Lower lobe of right lung (tissue), 2 donors: Measurements from ENCODE around the gene ZBTB40. TPM values are rescaled to one million over a fixed set of nuclear protein-coding genes. Genes with fewer than 3 reads are reported as not detected.

Source experiments
- ATAC-seq, 2 donors: fragments of 200-7000 bp; cut with Tn5 transposase; one replicate each; pipeline ENCODE4 v1.9.1; 2020 to 2022; ENCODE audit warnings: mild to moderate bottlenecking in 2 of 2, moderate library complexity in 2 of 2
- DNase-seq: peaks from one replicate; pipeline ENCODE4 v3.0.0-alpha.2; 2020
- H3K27ac ChIP-seq: fragments of 200-600 bp; one replicate; pipeline ENCODE4 v1.8.0; 2022
- H3K27me3 ChIP-seq: fragments of 200-600 bp; one replicate; pipeline ENCODE4 v1.8.0; 2022; ENCODE audit warnings: low read depth
- H3K36me3 ChIP-seq: fragments of 200-600 bp; one replicate; pipeline ENCODE4 v1.8.0; 2022; ENCODE audit warnings: mild to moderate bottlenecking
- H3K4me1 ChIP-seq: fragments of 200-600 bp; one replicate; pipeline ENCODE4 v1.8.0; 2022
- H3K4me3 ChIP-seq: fragments of 200-600 bp; one replicate; pipeline ENCODE4 v1.8.0; 2022; ENCODE audit warnings: mild to moderate bottlenecking
- H3K9me3 ChIP-seq: fragments of 200-600 bp; one replicate; pipeline ENCODE4 v1.8.0; 2022
- intact Hi-C: fragments of 100-400 bp; cut with DNase I; formaldehyde crosslinking; loops from one replicate; pipeline ENCODE4 v1.11.0; 2022
- total RNA-seq: library from RNA; stranded (reverse); fragmentation: NEBNext Ultra II Directional; extraction: Animal tissue kit (Norgen Biotek cat#: 25700); gene quantifications from one replicate; pipeline ENCODE4 v1.2.1, GENCODE V29; 2021
- TF ChIP-seq, protein P1 (sequence below): fragments of 200-600 bp; IDR thresholded peaks from one replicate; pipeline ENCODE4 v1.8.0; 2022; ENCODE audit warnings: antibody characterized with exemption, mild to moderate bottlenecking
- donor health status: DM: no; HTN: yes; CAD: no; lungs with severe emphysema.

ZBTB40 gene
- total RNA-seq, 1 donor from 2014 or later: 25.3 TPM

GRCh38 chr1:22418933-22419382 lies 32.7 kb upstream of the ZBTB40 start:
- no peak for ATAC-seq
- Histone ChIP-seq H3K4me1 (no peaks in the 10 kb centered on the region), H3K27me3 (peaks cover 22% of the 10 kb centered on the region), H3K9me3 (no peaks in the 10 kb centered on the region), H3K27ac (no peak overlapping the region), H3K4me3 (no peak overlapping the region), H3K36me3 (no peaks in the 10 kb centered on the region)
- intact Hi-C loops: no loop called here
- TF ChIP-seq, protein P1, sequence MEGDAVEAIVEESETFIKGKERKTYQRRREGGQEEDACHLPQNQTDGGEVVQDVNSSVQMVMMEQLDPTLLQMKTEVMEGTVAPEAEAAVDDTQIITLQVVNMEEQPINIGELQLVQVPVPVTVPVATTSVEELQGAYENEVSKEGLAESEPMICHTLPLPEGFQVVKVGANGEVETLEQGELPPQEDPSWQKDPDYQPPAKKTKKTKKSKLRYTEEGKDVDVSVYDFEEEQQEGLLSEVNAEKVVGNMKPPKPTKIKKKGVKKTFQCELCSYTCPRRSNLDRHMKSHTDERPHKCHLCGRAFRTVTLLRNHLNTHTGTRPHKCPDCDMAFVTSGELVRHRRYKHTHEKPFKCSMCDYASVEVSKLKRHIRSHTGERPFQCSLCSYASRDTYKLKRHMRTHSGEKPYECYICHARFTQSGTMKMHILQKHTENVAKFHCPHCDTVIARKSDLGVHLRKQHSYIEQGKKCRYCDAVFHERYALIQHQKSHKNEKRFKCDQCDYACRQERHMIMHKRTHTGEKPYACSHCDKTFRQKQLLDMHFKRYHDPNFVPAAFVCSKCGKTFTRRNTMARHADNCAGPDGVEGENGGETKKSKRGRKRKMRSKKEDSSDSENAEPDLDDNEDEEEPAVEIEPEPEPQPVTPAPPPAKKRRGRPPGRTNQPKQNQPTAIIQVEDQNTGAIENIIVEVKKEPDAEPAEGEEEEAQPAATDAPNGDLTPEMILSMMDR: no peak
- no peak for DNase-seq

GRCh38 chr1:22420455-22421053 lies 31.1 kb upstream of the ZBTB40 start:
- no peaks in the 10 kb centered on the region for H3K9me3 ChIP-seq
- TF ChIP-seq, protein P1: peak; percentile 80
- DNase-seq (peak; percentile 89), ATAC-seq (peak; percentile 93 to 94)
- H3K27me3 ChIP-seq: peaks cover 22% of the 10 kb centered on the region
- intact Hi-C loops: loop anchor here (10.0 kb wide), 1 partner anchor 224 kb away; the partner anchor contains the start of gene C1QC
- H3K27ac ChIP-seq: no peak overlapping the region
- no peaks in the 10 kb centered on the region for H3K36me3 ChIP-seq
- H3K4me1 ChIP-seq: no peaks in the 10 kb centered on the region
- H3K4me3 ChIP-seq: no peak overlapping the region

GRCh38 chr1:22426781-22427180 lies 24.9 kb upstream of the ZBTB40 start:
- no peaks in the 10 kb centered on the region for H3K4me1 ChIP-seq
- TF ChIP-seq, protein P1: no peak
- no peak for DNase-seq
- H3K36me3 ChIP-seq: no peaks in the 10 kb centered on the region
- no peaks in the 10 kb centered on the region for H3K9me3 ChIP-seq
- ATAC-seq: no peak
- intact Hi-C loops: loop anchor here (10.0 kb wide), 1 partner anchor 218 kb away; the partner anchor contains the start of gene C1QC
- H3K27me3 ChIP-seq: peaks cover 3% of the 10 kb centered on the region
- H3K4me3 ChIP-seq: no peak overlapping the region
- no peak overlapping the region for H3K27ac ChIP-seq

- peak overlapping the region; percentile 41 for H3K4me3 ChIP-seq
- H3K27ac ChIP-seq: no peak overlapping the region
- no peaks in the 10 kb centered on the region for H3K4me1 ChIP-seq
- TF ChIP-seq, protein P1: no peak
- ATAC-seq (peak; percentile 52 to 65), DNase-seq (no peak)
- H3K36me3 ChIP-seq: no peaks in the 10 kb centered on the region
- H3K27me3 ChIP-seq: no peaks in the 10 kb centered on the region
- no peaks in the 10 kb centered on the region for H3K9me3 ChIP-seq
- intact Hi-C loops: loop anchor here (10.0 kb wide), 1 partner anchor 216 kb away; the partner anchor contains the start of gene C1QC
These were observed 23.0 kb upstream of the ZBTB40 start for GRCh38 chr1:22428672-22429071.

DNA sequence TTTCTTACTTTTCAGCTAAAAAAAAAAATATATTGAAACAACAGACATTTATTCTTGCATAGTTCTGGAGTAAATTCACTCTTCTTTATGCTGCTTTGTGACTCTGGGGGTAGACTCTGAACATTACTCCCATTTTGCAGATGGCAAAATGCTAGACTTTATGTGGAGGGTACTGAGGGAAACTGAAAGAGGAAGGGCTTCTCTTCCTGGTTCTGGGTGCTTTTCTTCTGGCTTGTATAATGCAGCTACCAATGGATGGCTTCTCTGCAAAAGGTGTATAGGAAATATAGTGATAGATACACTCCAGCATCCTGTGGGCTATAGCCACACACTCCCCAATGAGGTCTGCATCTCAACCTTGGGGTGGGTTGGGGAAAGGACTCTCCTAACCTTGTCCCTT lies 19.7 kb upstream of the ZBTB40 start:
- intact Hi-C loops: no loop called here
- no peak overlapping the region for H3K27ac ChIP-seq

More for the DNA sequence above, 19.7 kb upstream of the ZBTB40 start:
- H3K4me3 ChIP-seq: no peak overlapping the region
- DNase-seq (no peak), ATAC-seq (no peak)
- H3K36me3 ChIP-seq: no peaks in the 10 kb centered on the region
- no peaks in the 10 kb centered on the region for H3K9me3 ChIP-seq
- no peaks in the 10 kb centered on the region for H3K4me1 ChIP-seq
- H3K27me3 ChIP-seq: no peaks in the 10 kb centered on the region
- TF ChIP-seq, protein P1: no peak
